ENCODE data around the gene PANX2.

Gene PANX2

DNA sequence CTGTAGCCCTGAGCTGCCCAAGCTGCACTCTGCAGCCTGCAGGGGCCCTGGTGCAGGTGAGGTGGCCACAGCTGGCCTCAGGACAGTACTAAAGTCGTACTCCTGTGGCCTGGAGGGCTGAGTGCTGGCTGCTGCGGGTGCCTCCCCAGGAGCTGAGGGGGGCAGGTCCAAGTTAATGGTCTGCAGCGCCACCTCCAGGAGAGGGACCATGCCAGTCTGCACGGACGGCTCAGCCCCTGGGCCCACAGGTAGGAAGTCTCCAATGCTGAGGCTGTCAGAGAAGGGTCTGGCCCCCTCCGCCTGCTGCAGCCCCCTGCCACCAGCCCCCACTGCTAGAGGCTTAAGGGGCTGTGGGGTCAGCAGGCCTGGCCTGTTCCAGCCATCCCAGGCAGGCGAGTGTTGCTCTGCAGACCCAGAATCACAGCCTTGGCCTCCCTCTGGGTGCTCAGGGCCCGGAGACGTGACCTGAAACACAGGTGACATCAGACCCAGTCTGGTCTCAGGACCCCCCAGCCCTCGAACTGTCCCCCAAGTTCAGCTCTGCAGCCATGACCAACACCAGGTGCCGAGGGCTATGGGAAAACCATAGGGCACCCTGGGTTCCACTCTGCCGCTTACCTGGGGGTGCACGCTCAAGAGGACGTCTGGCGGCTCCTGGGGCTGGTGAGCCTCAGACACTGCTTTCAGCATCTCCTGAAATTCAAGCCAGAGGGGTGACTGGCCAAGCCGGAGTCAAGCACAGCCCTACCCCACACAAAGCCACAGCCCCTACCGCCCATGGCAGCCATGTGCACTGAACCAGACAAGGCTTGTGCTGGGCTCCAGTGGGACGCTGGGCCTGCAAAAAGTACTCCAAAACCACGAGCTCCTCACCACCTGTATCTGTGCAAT is 51.1 kb downstream of the PANX2 start:
- Histone ChIP-seq H3K36me3 (peaks cover 99% of the 10 kb centered on the region), H3K9me3 (no peaks in the 10 kb centered on the region)
- TF ChIP-seq, protein P1, sequence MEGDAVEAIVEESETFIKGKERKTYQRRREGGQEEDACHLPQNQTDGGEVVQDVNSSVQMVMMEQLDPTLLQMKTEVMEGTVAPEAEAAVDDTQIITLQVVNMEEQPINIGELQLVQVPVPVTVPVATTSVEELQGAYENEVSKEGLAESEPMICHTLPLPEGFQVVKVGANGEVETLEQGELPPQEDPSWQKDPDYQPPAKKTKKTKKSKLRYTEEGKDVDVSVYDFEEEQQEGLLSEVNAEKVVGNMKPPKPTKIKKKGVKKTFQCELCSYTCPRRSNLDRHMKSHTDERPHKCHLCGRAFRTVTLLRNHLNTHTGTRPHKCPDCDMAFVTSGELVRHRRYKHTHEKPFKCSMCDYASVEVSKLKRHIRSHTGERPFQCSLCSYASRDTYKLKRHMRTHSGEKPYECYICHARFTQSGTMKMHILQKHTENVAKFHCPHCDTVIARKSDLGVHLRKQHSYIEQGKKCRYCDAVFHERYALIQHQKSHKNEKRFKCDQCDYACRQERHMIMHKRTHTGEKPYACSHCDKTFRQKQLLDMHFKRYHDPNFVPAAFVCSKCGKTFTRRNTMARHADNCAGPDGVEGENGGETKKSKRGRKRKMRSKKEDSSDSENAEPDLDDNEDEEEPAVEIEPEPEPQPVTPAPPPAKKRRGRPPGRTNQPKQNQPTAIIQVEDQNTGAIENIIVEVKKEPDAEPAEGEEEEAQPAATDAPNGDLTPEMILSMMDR (IDR thresholded peaks at IDR 0.05) = no peak

DNA sequence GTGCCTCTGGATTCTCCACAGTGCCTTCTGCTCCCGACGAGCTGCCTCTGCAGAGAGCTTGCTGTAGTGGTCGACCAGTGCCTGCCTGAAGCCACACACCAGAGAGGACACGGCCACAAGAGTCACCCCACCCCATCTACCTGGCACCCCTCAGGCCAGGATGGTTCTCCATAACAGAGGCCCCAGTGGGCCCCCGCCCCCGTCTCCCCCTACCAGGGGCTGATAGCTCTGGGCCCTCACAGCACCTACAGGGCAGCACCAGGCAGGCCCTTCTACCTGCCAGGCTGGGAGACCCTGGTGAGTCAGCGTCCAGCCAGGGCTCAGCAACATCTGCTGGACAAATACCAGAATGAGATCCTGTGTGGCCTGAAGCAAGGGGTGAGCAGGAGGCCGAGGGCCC is 52.0 kb downstream of the PANX2 start:
- no peaks in the 10 kb centered on the region for H3K9me3 ChIP-seq
- H3K4me1 ChIP-seq (ENCODE audit: control insufficient read depth in 1 of 2, insufficient read depth in 1 of 2, low read depth in 1 of 2, low read length in 1 of 2) = no peaks in the 10 kb centered on the region
- no peaks in the 10 kb centered on the region for H3K27me3 ChIP-seq
- peaks cover 99% of the 10 kb centered on the region for H3K36me3 ChIP-seq
- TF ChIP-seq, protein P1 (IDR thresholded peaks at IDR 0.05) = no peak
- no peak overlapping the region for H3K4me3 ChIP-seq (ENCODE audit: low read depth in 1 of 2, low read length in 1 of 2)
- no peak overlapping the region for H3K27ac ChIP-seq

More for the DNA sequence above, 51.1 kb downstream of the PANX2 start:
- H3K27me3 ChIP-seq = no peaks in the 10 kb centered on the region
- H3K27ac ChIP-seq = no peak overlapping the region
- H3K4me1 ChIP-seq (ENCODE audit: control insufficient read depth in 1 of 2, insufficient read depth in 1 of 2, low read depth in 1 of 2, low read length in 1 of 2) = no peaks in the 10 kb centered on the region
- no peak overlapping the region for H3K4me3 ChIP-seq (ENCODE audit: low read depth in 1 of 2, low read length in 1 of 2)

DNA sequence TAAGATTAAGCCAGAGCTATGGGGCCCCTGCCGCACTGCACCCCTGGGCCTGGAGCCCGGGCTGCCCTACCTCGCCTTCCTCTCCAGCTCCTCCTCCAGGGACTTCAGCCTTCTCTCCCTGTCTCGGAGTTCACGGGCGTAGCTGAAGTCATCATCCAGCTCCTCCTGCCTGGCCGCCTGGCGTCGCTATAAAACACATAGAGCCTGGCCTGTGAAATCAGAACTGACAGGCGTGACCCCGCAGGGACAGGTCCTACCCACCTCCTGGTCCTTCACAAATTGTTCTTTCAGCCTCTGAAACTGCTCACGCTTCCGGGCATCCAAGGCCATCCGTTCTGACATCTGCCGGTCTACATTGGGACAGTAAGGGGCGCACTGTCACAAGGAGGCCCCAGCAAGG is 53.5 kb downstream of the PANX2 start:
- Histone ChIP-seq H3K27ac (no peak overlapping the region), H3K27me3 (no peaks in the 10 kb centered on the region), H3K4me3 (ENCODE audit: low read depth in 1 of 2, low read length in 1 of 2) (no peak overlapping the region), H3K9me3 (no peaks in the 10 kb centered on the region), H3K4me1 (ENCODE audit: control insufficient read depth in 1 of 2, insufficient read depth in 1 of 2, low read depth in 1 of 2, low read length in 1 of 2) (no peaks in the 10 kb centered on the region), H3K36me3 (peaks cover 99% of the 10 kb centered on the region)
- TF ChIP-seq, protein P1 (IDR thresholded peaks at IDR 0.05) = no peak

DNA sequence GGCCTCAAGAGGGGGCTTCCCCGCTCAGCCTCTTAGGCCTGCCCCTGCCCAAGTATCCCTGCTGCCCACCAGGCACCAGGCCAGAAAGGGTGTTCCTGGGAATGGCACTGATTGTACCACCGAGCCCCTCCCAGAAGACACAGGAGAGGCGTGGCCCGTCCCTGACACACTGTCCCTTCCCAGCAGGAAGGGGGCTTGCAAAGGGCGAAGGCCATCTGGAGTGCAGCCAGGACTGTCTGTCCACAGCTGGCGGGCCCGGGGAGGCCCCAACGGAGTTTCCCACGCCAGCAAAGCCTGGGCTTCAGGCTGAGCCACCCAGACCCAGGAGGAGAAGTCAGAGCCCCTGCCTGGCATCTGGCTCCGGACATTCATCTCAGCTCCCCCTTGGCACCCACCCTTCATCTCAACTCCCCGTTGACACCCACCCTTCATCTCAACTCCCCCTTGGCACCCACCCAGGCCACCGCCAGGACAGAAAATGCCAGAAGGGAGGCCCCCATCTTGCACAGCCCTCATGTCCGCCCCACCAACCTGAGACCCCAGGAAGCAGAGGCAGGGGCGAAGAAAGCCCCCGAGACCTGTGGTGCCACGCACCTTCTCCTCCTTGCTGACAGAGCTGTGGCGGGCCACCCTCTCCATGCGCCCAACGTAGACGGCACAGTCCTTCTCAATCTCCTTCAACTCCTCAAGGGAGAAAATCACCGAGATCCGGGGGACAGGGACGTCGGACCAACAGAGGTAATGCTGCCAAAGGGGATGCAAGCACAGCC is 54.9 kb downstream of the PANX2 start:
- H3K36me3 ChIP-seq = peaks cover 93% of the 10 kb centered on the region
- H3K4me1 ChIP-seq (ENCODE audit: control insufficient read depth in 1 of 2, insufficient read depth in 1 of 2, low read depth in 1 of 2, low read length in 1 of 2) = no peaks in the 10 kb centered on the region
- no peaks in the 10 kb centered on the region for H3K9me3 ChIP-seq
- no peaks in the 10 kb centered on the region for H3K27me3 ChIP-seq
- no peak overlapping the region for H3K4me3 ChIP-seq (ENCODE audit: low read depth in 1 of 2, low read length in 1 of 2)
- no peak overlapping the region for H3K27ac ChIP-seq
- TF ChIP-seq, protein P1 (IDR thresholded peaks at IDR 0.05) = no peak

DNA sequence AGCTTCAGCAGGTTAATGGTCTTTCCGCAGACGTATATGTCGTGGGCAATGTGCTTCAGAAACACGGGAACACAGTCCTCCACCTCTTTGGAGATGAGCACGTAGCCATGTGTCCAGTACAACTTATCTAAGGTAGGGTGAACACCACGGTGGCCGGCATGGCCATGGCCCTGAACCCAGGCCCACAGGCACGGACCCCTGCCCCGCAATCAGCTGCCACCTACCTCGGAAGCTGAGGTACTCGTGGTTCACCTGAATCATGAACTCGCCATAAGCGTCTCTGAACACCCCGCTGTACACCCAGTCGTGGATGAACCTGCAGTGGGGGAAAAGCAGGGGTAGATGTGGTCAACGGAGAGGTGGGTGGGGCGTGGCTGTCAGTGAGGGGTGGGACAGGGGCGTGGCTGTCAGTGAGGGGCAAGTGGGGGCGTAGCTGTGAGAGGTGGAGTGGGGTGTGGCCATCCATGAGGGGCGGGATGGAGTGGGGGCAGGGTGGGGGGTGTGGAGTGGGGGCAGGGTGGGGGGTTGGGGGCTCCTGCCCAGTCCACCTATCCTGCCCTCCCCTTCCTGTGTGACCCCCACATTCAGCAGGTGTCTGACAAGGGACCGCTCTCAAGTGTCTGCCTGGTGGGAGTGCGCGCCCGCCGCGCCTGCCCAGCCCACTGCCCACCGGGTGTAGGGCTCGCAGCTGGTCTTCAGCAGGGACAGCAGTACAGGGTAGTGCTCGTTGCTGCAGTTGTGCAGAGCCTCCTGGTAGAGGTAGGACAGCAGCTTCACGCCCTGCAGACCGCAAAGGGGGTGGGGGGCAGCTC is 55.7 kb downstream of the PANX2 start:
- H3K27ac ChIP-seq = no peak overlapping the region
- TF ChIP-seq, protein P1 (IDR thresholded peaks at IDR 0.05) = no peak
- H3K27me3 ChIP-seq = no peaks in the 10 kb centered on the region
- no peaks in the 10 kb centered on the region for H3K4me1 ChIP-seq (ENCODE audit: control insufficient read depth in 1 of 2, insufficient read depth in 1 of 2, low read depth in 1 of 2, low read length in 1 of 2)
- no peaks in the 10 kb centered on the region for H3K9me3 ChIP-seq
- no peak overlapping the region for H3K4me3 ChIP-seq (ENCODE audit: low read depth in 1 of 2, low read length in 1 of 2)
- peaks cover 84% of the 10 kb centered on the region for H3K36me3 ChIP-seq
